WI38 (cell line): Measurements from ENCODE around the gene DENND4B.

Experiments used
- H3K4me3 ChIP-seq: 2 replicates; pipeline ENCODE4 v1.5.1; 2011; ENCODE audit warnings: low read depth, mild to moderate bottlenecking, control low read depth, low read length
- CTCF ChIP-seq: IDR thresholded peaks from 2 replicates; pipeline ENCODE4 v1.5.1; 2012; ENCODE audit warnings: low read depth, mild to moderate bottlenecking, control low read depth, low read length

Gene DENND4B

DNA sequence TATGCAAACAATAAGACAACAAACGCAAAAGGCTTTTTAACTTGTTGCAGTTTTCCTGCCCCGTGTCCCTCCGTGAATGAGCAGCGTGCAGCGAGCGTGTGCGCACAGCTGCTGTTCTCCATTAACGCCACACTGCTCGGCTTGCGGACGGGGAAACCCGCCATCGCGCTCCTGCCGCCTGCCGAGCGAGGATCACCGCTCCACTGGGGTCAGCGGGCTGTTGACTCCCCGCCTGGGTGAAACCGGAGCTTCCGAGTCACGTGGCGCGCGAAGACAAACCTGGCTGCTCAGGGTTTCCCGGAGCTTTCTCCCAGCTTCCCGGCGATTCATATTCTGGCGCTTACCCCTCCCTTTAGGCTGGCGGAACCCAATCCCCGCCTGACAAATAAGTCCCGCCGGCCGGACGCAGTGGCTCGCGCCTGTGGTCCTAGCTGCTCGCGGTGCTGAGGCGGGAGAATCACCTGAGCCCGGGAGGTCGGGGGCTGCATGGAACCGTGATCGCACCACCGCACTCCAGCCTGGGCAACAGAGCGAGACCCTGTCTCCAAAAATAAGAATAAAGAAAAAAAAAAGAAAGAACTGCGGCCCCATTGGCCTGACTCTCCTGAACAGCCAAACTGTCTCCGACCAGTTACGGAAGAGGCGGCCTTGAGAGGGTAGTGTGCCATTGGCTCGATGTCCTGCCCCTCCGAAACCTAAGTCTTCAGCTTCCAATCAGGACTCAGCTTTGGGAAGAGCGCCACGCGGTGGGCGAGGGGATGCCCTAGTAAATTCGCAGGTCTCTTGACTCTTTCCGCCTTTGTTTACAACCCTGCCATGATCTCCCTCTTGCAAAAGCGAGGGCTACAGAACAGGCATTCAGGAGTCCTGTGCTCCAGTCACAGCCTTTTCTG, 20.8 kb upstream of the DENND4B start, which contains the start of gene CREB3L4:
TSS of gene CREB3L4 (plus strand) at position 796 of the 893 bp plus-strand sequence. CDS start 624 bp downstream, outside the sequence.
- peak; percentile 13; the same call in 1 of the 2 replicates for TF ChIP-seq CTCF

DNA sequence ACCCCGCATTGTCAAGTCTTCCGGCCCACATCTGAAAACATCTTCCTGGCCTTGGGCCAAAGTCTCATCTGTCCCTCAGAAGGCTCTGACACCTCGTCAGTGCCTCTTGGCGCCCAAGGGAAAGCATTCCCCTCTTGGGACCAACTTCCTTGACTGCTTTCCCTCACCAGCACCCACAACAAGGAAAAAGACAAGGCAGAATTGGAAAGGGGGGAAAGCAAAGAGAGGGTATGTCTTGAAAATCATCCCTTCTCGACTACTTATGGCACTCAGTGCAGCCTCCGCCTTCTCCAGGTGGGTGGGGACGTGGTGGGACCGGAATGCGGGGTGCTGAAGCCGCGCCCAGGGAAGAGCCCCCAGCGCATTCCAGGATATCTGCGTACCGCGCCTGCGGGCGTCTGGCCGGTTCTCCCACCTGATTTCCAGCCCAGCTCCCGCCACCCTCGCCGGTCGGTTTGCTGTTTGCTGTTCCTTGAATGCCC, 17.4 kb upstream of the DENND4B start:
- no peak for TF ChIP-seq CTCF
- H3K4me3 ChIP-seq, result peak overlapping the region; percentile 70

More for the DNA sequence above, 20.8 kb upstream of the DENND4B start, which contains the start of gene CREB3L4:
- peak within 1 kb of the TSS; percentile 54 for H3K4me3 ChIP-seq

DNA sequence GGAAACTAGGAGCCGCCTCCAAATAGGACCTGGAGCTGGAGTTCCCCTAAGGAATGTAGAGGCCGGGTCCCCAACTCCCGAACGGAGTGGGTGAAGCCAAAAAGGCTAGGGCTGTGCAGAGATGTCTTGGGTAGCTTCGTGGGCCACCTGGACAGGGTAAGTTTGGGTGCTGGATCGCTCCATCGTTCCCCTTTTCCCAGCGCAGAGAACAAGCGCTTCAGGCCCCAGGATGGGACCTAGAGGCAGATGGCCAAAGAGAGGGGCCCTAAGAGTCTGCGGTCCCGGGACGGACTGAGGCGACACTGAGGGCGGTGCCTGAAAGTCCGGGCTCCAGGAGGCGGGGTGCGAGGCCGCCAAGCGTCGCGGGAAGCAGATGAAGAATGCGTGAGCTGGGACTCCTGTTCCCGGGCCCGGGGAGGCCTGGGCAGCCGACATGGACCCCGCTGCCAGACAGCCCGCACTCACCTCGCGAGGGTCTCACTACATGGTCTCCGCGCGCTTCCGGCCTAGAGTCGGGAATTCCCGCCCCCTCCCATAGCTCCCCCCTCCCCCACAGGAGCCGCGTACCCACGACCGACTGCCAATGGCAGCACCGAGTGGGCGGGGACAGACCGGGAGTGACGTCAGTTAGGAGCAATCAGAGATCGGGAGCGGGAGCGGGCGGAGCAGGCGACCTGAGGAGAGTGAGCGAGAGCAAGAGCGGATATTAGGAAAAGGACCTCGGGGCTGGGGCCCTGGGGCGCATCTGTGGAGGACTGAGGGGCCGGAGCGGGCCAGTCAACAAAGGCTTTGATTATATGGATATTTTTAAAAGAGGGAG, 16.7 kb upstream of the DENND4B start, which contains the start of gene SLC39A1:
TSS of gene SLC39A1 (minus strand) at position 508 of the 820 bp plus-strand sequence. CDS start 822 bp downstream, outside the sequence.
- peak within 1 kb of the TSS; percentile 70 for H3K4me3 ChIP-seq
- TF ChIP-seq CTCF, result no peak

- no peak for TF ChIP-seq CTCF
- H3K4me3 ChIP-seq, result peak overlapping the region; percentile 70
These were observed 15.8 kb upstream of the DENND4B start for GRCh38 chr1:153962088-153963029.

GRCh38 chr1:153961421-153961820, 14.9 kb upstream of the DENND4B start:
- H3K4me3 ChIP-seq, result peak overlapping the region; percentile 70
- no peak for TF ChIP-seq CTCF

GRCh38 chr1:153960206-153960605, 13.7 kb upstream of the DENND4B start:
- no peak for TF ChIP-seq CTCF
- no peak overlapping the region for H3K4me3 ChIP-seq
